Measurements from ENCODE around the gene KRTAP10-6.
"Not testable (repeated sequence)": the region's sequence is repeated elsewhere in the genome, so short reads cannot be mapped to it uniquely, and the experiment has no call there.

- TF ChIP-seq TARDBP (IDR thresholded peaks at IDR 0.05); FOXM1 (IDR thresholded peaks at IDR 0.05; ENCODE audit: borderline replicate concordance); SUZ12 (IDR thresholded peaks at IDR 0.05); LEF1 (IDR thresholded peaks at IDR 0.05; ENCODE audit: borderline replicate concordance); BHLHE40 (IDR thresholded peaks at IDR 0.05; ENCODE audit: borderline replicate concordance); ZNF384 (IDR thresholded peaks at IDR 0.05); FOXK2 (IDR thresholded peaks at IDR 0.05); ARNT (IDR thresholded peaks at IDR 0.05); NFRKB (IDR thresholded peaks at IDR 0.05); ELF4 (IDR thresholded peaks at IDR 0.05); L3MBTL2 (conservative IDR thresholded peaks at IDR 0.05); PKNOX1 (IDR thresholded peaks at IDR 0.05); FOXA1 (IDR thresholded peaks at IDR 0.05); SP1 (IDR thresholded peaks at IDR 0.05): not testable (repeated sequence)
These were observed 45.6 kb upstream of the KRTAP10-6 start for GRCh38 chr21:44637851-44638348.
